Measurements from ENCODE around the gene TIAM1. TPM values are rescaled to one million over a fixed set of nuclear protein-coding genes. Genes with fewer than 3 reads are reported as not detected.

TIAM1 gene
- total RNA-seq, 1 donor from 2014 or later, result 131 TPM

GRCh38 chr21:31297806-31298205 lies 46.3 kb downstream of the TIAM1 start:
- Mint-ChIP-seq H3K4me1 (ENCODE audit: unreplicated experiment) (peaks cover 2% of the 10 kb centered on the region), H3K27me3 (ENCODE audit: unreplicated experiment) (no peaks in the 10 kb centered on the region), H3K4me3 (ENCODE audit: unreplicated experiment) (no peak overlapping the region), H3K27ac (ENCODE audit: unreplicated experiment) (no peak overlapping the region), H3K9me3 (ENCODE audit: unreplicated experiment) (no peaks in the 10 kb centered on the region), H3K36me3 (ENCODE audit: low read depth, unreplicated experiment) (peaks cover 16% of the 10 kb centered on the region)
- no peak for DNase-seq (ENCODE audit: low spot score)
- no peak for TF ChIP-seq CTCF (IDR thresholded peaks at IDR 0.05; ENCODE audit: unreplicated experiment)

DNA sequence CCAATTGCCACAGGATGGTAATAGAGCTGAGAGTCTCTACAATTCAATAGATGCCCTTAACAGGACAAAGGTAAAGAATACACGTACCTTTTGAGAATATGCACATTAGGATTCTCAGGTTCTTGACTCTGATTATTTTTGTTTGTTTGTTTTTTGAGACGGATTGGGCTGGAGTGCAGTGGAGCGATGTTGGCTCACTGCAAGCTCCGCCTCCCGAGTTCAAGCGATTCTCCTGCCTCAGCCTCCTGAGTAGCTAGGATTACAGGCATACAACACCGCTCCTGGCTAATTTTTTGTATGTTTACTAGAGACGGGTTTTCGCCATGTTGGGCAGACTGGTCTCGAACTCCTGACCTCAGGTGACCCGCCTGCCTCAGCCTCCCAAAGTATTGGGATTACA lies 48.4 kb downstream of the TIAM1 start:
- no peaks in the 10 kb centered on the region for H3K27me3 Mint-ChIP-seq (ENCODE audit: unreplicated experiment)
- TF ChIP-seq CTCF (IDR thresholded peaks at IDR 0.05; ENCODE audit: unreplicated experiment), result no peak
- peaks cover 23% of the 10 kb centered on the region for H3K36me3 Mint-ChIP-seq (ENCODE audit: low read depth, unreplicated experiment)
- no peaks in the 10 kb centered on the region for H3K9me3 Mint-ChIP-seq (ENCODE audit: unreplicated experiment)
- no peak overlapping the region for H3K27ac Mint-ChIP-seq (ENCODE audit: unreplicated experiment)
- no peak for DNase-seq (ENCODE audit: low spot score)
- no peak overlapping the region for H3K4me3 Mint-ChIP-seq (ENCODE audit: unreplicated experiment)
- peaks cover 7% of the 10 kb centered on the region for H3K4me1 Mint-ChIP-seq (ENCODE audit: unreplicated experiment)

GRCh38 chr21:31294691-31295090 lies 49.4 kb downstream of the TIAM1 start:
- DNase-seq (ENCODE audit: low spot score), result no peak
- Mint-ChIP-seq H3K27me3 (ENCODE audit: unreplicated experiment) (no peaks in the 10 kb centered on the region), H3K4me1 (ENCODE audit: unreplicated experiment) (peaks cover 7% of the 10 kb centered on the region), H3K4me3 (ENCODE audit: unreplicated experiment) (no peak overlapping the region), H3K27ac (ENCODE audit: unreplicated experiment) (no peak overlapping the region), H3K36me3 (ENCODE audit: low read depth, unreplicated experiment) (peaks cover 23% of the 10 kb centered on the region), H3K9me3 (ENCODE audit: unreplicated experiment) (no peaks in the 10 kb centered on the region)
- TF ChIP-seq CTCF (IDR thresholded peaks at IDR 0.05; ENCODE audit: unreplicated experiment), result no peak

- H3K4me1 Mint-ChIP-seq (ENCODE audit: unreplicated experiment), result peaks cover 7% of the 10 kb centered on the region
- H3K27me3 Mint-ChIP-seq (ENCODE audit: unreplicated experiment), result no peaks in the 10 kb centered on the region
- H3K36me3 Mint-ChIP-seq (ENCODE audit: low read depth, unreplicated experiment), result peaks cover 24% of the 10 kb centered on the region
- no peak overlapping the region for H3K27ac Mint-ChIP-seq (ENCODE audit: unreplicated experiment)
- no peaks in the 10 kb centered on the region for H3K9me3 Mint-ChIP-seq (ENCODE audit: unreplicated experiment)
- H3K4me3 Mint-ChIP-seq (ENCODE audit: unreplicated experiment), result no peak overlapping the region
- DNase-seq (ENCODE audit: low spot score), result no peak
- TF ChIP-seq CTCF (IDR thresholded peaks at IDR 0.05; ENCODE audit: unreplicated experiment), result no peak
Observed at GRCh38 chr21:31293986-31294385, 50.1 kb downstream of the TIAM1 start.

- TF ChIP-seq CTCF (IDR thresholded peaks at IDR 0.05; ENCODE audit: unreplicated experiment), result no peak
Observed at GRCh38 chr21:31290765-31291164, 53.3 kb downstream of the TIAM1 start.

More at GRCh38 chr21:31290765-31291164, 53.3 kb downstream of the TIAM1 start:
- peaks cover 37% of the 10 kb centered on the region for H3K36me3 Mint-ChIP-seq (ENCODE audit: low read depth, unreplicated experiment)
- no peak overlapping the region for H3K27ac Mint-ChIP-seq (ENCODE audit: unreplicated experiment)
- DNase-seq (ENCODE audit: low spot score), result no peak
- no peaks in the 10 kb centered on the region for H3K9me3 Mint-ChIP-seq (ENCODE audit: unreplicated experiment)
- H3K4me3 Mint-ChIP-seq (ENCODE audit: unreplicated experiment), result no peak overlapping the region
- H3K4me1 Mint-ChIP-seq (ENCODE audit: unreplicated experiment), result peaks cover 7% of the 10 kb centered on the region
- H3K27me3 Mint-ChIP-seq (ENCODE audit: unreplicated experiment), result no peaks in the 10 kb centered on the region
